KG1 (cell line): ENCODE results near the gene RPL41.
"Not testable (repeated sequence)": the region's sequence is repeated elsewhere in the genome, so short reads cannot be mapped to it uniquely, and the experiment has no call there.

Experiments used
- DNase-seq: peaks from one replicate; lab custom pipeline; 2025; lab: John Stamatoyannopoulos, UW

The RPL41 gene

GRCh38 chr12:56154818-56155217 lies 38.4 kb downstream of the RPL41 start:
- DNase-seq, result no peak

GRCh38 chr12:56155256-56155845 lies 38.9 kb downstream of the RPL41 start:
- DNase-seq, result no peak

GRCh38 chr12:56156464-56157200 lies 40.2 kb downstream of the RPL41 start:
- DNase-seq, result not testable (repeated sequence)

GRCh38 chr12:56157201-56158028 lies 41.0 kb downstream of the RPL41 start:
- no peak for DNase-seq

- peak; percentile 44 for DNase-seq
Measured at GRCh38 chr12:56158029-56158925, 41.8 kb downstream of the RPL41 start, which contains the start of gene MYL6. MYL6 (plus strand) TSS chr12:56158359; CDS start chr12:56158402, 43 bp downstream.

GRCh38 chr12:56158926-56159461 lies 42.6 kb downstream of the RPL41 start:
- DNase-seq, result no peak

- DNase-seq, result no peak
Measured at GRCh38 chr12:56159482-56160192, 43.2 kb downstream of the RPL41 start.

GRCh38 chr12:56160193-56160763 lies 43.8 kb downstream of the RPL41 start:
- DNase-seq, result no peak

GRCh38 chr12:56160894-56161689 lies 44.7 kb downstream of the RPL41 start:
- no peak for DNase-seq

GRCh38 chr12:56161690-56162351 lies 45.4 kb downstream of the RPL41 start:
- DNase-seq, result no peak

- no peak for DNase-seq
Measured at GRCh38 chr12:56162468-56163290, 46.2 kb downstream of the RPL41 start.

- DNase-seq, result no peak
Measured at GRCh38 chr12:56163533-56164344, 47.3 kb downstream of the RPL41 start.

- no peak for DNase-seq
Measured at GRCh38 chr12:56164345-56164729, 47.9 kb downstream of the RPL41 start.

- no peak for DNase-seq
Measured at GRCh38 chr12:56165369-56165768, 48.9 kb downstream of the RPL41 start.
